Mucosa of rectum (tissue), 2 donors: ENCODE data around the gene ZMAT5.

ENCODE experiments used
- H3K27ac ChIP-seq, 2 donors: one replicate each; pipeline ENCODE4 v1.7.0; 2013; ENCODE audit warnings: inconsistent platforms in 2 of 2, low read depth in 2 of 2, low read length in 2 of 2
- H3K27me3 ChIP-seq, 2 donors: one replicate each; pipeline ENCODE4 v1.7.0; 2013; ENCODE audit warnings: low read length in 2 of 2; ENCODE audit not compliant: control insufficient read depth in 2 of 2, insufficient read depth in 2 of 2
- H3K36me3 ChIP-seq, 2 donors: one replicate each; pipeline ENCODE4 v1.7.0; 2013; ENCODE audit warnings: low read length in 2 of 2; ENCODE audit not compliant: control insufficient read depth in 2 of 2, insufficient read depth in 2 of 2
- H3K4me1 ChIP-seq, 2 donors: one replicate each; pipeline ENCODE4 v1.7.0; 2013; ENCODE audit warnings: low read length in 2 of 2, mild to moderate bottlenecking in 1 of 2; ENCODE audit not compliant: control insufficient read depth in 2 of 2, insufficient read depth in 2 of 2
- H3K4me3 ChIP-seq, 2 donors: one replicate each; pipeline ENCODE4 v1.7.0; 2013; ENCODE audit warnings: low read length in 2 of 2
- H3K9ac ChIP-seq, 2 donors: one replicate each; pipeline ENCODE4 v1.7.0; 2013; ENCODE audit warnings: low read length in 2 of 2, low read depth in 1 of 2, mild to moderate bottlenecking in 1 of 2
- H3K9me3 ChIP-seq, 2 donors: one replicate each; pipeline ENCODE4 v1.7.0; 2013; ENCODE audit warnings: low read length in 2 of 2; ENCODE audit not compliant: control insufficient read depth in 2 of 2
- donor health status: healthy.
- donor health status: Normal muscosa, but diverticular disease.

The ZMAT5 gene

GRCh38 chr22:29722587-29722986 lies 44.2 kb downstream of the ZMAT5 start:
- Histone ChIP-seq H3K36me3 (no peaks in the 10 kb centered on the region), H3K4me3 (no peak overlapping the region), H3K27me3 (peaks cover 22 to 28% of the 10 kb centered on the region in 2 donors), H3K9ac (no peak overlapping the region), H3K27ac (no peak overlapping the region), H3K4me1 (no peaks in the 10 kb centered on the region), H3K9me3 (no peaks in the 10 kb centered on the region)

- Histone ChIP-seq H3K27ac (no peak overlapping the region), H3K9me3 (no peaks in the 10 kb centered on the region), H3K36me3 (no peaks in the 10 kb centered on the region), H3K4me3 (no peak overlapping the region), H3K9ac (no peak overlapping the region), H3K27me3 (peaks cover 22 to 30% of the 10 kb centered on the region in 2 donors), H3K4me1 (no peaks in the 10 kb centered on the region)
These were observed 44.7 kb downstream of the ZMAT5 start for GRCh38 chr22:29722151-29722550.

GRCh38 chr22:29720811-29721323 lies 45.9 kb downstream of the ZMAT5 start:
- no peaks in the 10 kb centered on the region for H3K9me3 ChIP-seq
- no peak overlapping the region for H3K9ac ChIP-seq
- H3K4me1 ChIP-seq, result no peaks in the 10 kb centered on the region
- no peak overlapping the region for H3K27ac ChIP-seq
- H3K27me3 ChIP-seq, result peaks cover 22 to 37% of the 10 kb centered on the region in 2 donors
- no peaks in the 10 kb centered on the region for H3K36me3 ChIP-seq
- H3K4me3 ChIP-seq, result no peak overlapping the region

DNA sequence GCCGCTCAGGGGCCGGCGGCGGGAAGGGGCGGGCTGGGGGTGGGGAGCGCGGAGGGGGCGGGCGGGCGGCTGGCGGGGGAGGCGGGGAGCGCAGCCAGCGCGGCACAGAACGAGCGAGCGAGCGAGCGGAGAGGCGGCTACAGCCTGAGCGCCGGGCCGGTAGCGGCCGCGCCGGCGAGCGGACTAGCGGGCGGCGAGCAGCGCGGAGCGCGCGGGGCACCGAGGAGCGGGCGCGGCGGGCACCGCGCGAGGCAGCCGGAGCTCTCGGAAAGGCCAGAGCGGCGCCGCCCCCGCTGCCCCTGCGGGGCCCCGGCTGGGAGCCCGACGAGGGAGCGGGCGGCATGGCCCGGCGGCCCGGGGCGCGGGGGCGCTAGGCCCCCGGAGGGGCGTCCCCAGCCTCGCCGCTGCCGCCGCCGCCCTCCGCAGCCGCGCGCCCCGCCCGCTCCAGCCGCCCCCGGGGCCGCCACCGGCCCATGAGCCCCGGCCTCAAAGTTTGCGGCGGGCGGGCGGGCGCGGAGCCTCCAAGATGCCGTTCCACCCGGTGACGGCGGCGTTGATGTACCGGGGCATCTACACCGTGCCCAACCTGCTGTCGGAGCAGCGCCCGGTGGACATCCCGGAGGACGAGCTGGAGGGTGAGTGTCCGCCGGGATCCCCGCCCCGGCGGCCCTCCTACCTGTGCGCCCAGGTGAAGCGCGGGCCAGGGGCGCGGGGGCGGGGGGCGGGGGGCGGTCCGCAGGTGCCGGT lies 46.7 kb downstream of the ZMAT5 start, which contains the start of gene CABP7:
Gene CABP7, plus strand, starts transcription at position 105 of the 747 bp plus-strand sequence. Its CDS starts 422 bp downstream, at position 527.
- no peaks in the 10 kb centered on the region for H3K36me3 ChIP-seq
- H3K9ac ChIP-seq, result no peak within 1 kb of the TSS
- H3K4me1 ChIP-seq, result no peaks in the 10 kb centered on the region
- no peaks in the 10 kb centered on the region for H3K9me3 ChIP-seq
- no peak within 1 kb of the TSS for H3K27ac ChIP-seq
- H3K27me3 ChIP-seq, result peaks cover 22 to 39% of the 10 kb centered on the region in 2 donors
- no peak within 1 kb of the TSS for H3K4me3 ChIP-seq

GRCh38 chr22:29718949-29719898 lies 47.6 kb downstream of the ZMAT5 start:
- Histone ChIP-seq H3K27me3 (peaks cover 22 to 43% of the 10 kb centered on the region in 2 donors), H3K4me3 (no peak overlapping the region), H3K9ac (no peak overlapping the region), H3K27ac (no peak overlapping the region), H3K9me3 (no peaks in the 10 kb centered on the region), H3K36me3 (no peaks in the 10 kb centered on the region), H3K4me1 (no peaks in the 10 kb centered on the region)

DNA sequence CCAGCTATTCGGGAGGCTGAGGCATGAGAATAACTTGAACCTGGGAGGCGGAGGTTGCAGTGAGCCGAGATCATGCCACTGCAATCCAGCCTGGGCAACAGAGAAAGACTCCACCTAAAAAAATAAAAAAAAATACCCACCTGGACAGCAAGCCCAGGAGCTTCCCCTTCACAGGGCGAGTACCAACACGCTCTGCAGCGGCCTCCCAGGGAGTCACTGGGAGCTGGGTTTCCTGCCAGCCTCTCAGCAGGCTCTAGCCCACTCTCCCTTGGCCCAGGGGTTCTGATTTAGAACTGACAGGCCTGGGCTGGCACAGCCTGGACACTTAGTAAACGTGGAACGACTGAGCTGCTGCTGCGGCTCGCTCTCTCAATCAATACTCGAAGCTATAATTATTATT lies 49.0 kb downstream of the ZMAT5 start:
- no peaks in the 10 kb centered on the region for H3K9me3 ChIP-seq
- no peaks in the 10 kb centered on the region for H3K4me1 ChIP-seq
- no peak overlapping the region for H3K4me3 ChIP-seq
- peaks cover 24 to 39% of the 10 kb centered on the region in 2 donors for H3K27me3 ChIP-seq
- H3K9ac ChIP-seq, result no peak overlapping the region
- no peaks in the 10 kb centered on the region for H3K36me3 ChIP-seq
- no peak overlapping the region for H3K27ac ChIP-seq

GRCh38 chr22:29716814-29717545 lies 49.8 kb downstream of the ZMAT5 start:
- no peaks in the 10 kb centered on the region for H3K36me3 ChIP-seq
- H3K27ac ChIP-seq, result no peak overlapping the region
- no peaks in the 10 kb centered on the region for H3K4me1 ChIP-seq
- H3K9ac ChIP-seq, result no peak overlapping the region
- no peaks in the 10 kb centered on the region for H3K9me3 ChIP-seq
- no peak overlapping the region for H3K4me3 ChIP-seq
- peaks cover 25 to 43% of the 10 kb centered on the region in 2 donors for H3K27me3 ChIP-seq

DNA sequence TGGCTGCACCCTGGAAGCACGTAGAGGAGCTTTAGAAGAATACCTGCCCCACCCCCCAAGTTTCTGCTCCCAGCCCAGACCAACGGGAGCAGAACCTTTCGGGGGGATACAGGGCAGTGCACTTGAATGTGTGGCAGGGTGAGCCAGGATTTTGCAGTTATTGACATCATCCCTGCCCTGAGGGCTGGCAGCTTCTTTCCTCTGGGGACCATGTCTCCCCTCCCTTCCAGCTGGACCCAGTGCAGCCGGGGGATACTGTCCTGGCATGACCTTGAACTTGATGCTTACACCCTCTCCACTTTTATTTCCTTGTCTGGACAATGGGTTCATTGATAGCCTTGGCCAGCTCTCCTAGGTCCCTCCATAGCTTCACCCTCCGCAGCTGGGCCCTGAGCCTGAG lies 51.1 kb downstream of the ZMAT5 start:
- Histone ChIP-seq H3K27ac (no peak overlapping the region), H3K9me3 (no peaks in the 10 kb centered on the region), H3K4me3 (no peak overlapping the region), H3K27me3 (peaks cover 20 to 35% of the 10 kb centered on the region in 2 donors), H3K4me1 (no peaks in the 10 kb centered on the region), H3K9ac (no peak overlapping the region), H3K36me3 (no peaks in the 10 kb centered on the region)

DNA sequence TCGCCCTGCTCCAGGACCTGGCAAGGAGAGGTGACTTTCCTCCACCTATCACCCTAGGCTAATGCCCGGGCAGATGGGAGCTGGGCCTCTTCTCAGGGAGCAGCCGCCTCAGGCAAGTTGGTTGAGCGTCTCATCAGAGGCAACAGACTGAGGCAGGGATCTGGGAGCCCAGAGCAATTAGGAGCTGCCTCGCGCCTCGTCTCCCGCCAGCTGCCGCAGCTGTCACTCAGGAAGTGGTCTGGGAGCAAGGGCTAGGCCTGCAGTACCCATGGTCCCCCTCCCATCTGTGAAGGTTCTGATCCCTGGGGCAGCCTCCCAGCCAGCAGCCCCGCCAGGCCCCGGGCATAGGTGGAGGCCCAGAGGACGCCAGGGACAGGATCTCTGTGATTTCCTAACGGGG lies 51.6 kb downstream of the ZMAT5 start:
- peaks cover 20 to 35% of the 10 kb centered on the region in 2 donors for H3K27me3 ChIP-seq
- H3K4me3 ChIP-seq, result no peak overlapping the region
- no peaks in the 10 kb centered on the region for H3K4me1 ChIP-seq
- no peaks in the 10 kb centered on the region for H3K36me3 ChIP-seq
- no peak overlapping the region for H3K9ac ChIP-seq
- no peaks in the 10 kb centered on the region for H3K9me3 ChIP-seq
- H3K27ac ChIP-seq, result no peak overlapping the region
